Measurements from ENCODE around the gene LY6G5B.

Gene LY6G5B, protein sequence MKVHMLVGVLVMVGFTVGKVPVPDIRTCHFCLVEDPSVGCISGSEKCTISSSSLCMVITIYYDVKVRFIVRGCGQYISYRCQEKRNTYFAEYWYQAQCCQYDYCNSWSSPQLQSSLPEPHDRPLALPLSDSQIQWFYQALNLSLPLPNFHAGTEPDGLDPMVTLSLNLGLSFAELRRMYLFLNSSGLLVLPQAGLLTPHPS

GRCh38 chr6:31669676-31670075 is at the start of gene LY6G5B:
Gene LY6G5B, plus strand, starts transcription at chr6:31669976. Its CDS starts 975 bp downstream, at chr6:31670951.
- Histone ChIP-seq H3K9ac (ENCODE audit: low read depth, low read length) (no peak within 1 kb of the TSS), H3K27me3 (ENCODE audit: control insufficient read depth, insufficient read depth, low read length) (no peaks in the 10 kb centered on the region), H3K4me3 (ENCODE audit: low read depth, low read length) (no peak within 1 kb of the TSS), H3K4me1 (ENCODE audit: control insufficient read depth, insufficient read depth, low read length) (no peaks in the 10 kb centered on the region), H3K36me3 (ENCODE audit: control insufficient read depth, insufficient read depth, low read length) (peaks cover 48% of the 10 kb centered on the region), H3K9me3 (ENCODE audit: control insufficient read depth, insufficient read depth, low read length) (no peaks in the 10 kb centered on the region)

GRCh38 chr6:31620586-31621319 is 49.0 kb upstream of the LY6G5B start, which contains the start of gene PRRC2A:
Gene PRRC2A, plus strand, starts transcription at chr6:31620715. Its CDS starts 2,075 bp downstream, at chr6:31622790.
- peak within 1 kb of the TSS; percentile 93 for H3K4me3 ChIP-seq (ENCODE audit: low read depth, low read length)
- H3K4me1 ChIP-seq (ENCODE audit: control insufficient read depth, insufficient read depth, low read length), result peaks cover 10% of the 10 kb centered on the region
- H3K9ac ChIP-seq (ENCODE audit: low read depth, low read length), result peak within 1 kb of the TSS; percentile 98
- no peaks in the 10 kb centered on the region for H3K9me3 ChIP-seq (ENCODE audit: control insufficient read depth, insufficient read depth, low read length)
- no peaks in the 10 kb centered on the region for H3K27me3 ChIP-seq (ENCODE audit: control insufficient read depth, insufficient read depth, low read length)
- H3K36me3 ChIP-seq (ENCODE audit: control insufficient read depth, insufficient read depth, low read length), result peaks cover 33% of the 10 kb centered on the region

DNA sequence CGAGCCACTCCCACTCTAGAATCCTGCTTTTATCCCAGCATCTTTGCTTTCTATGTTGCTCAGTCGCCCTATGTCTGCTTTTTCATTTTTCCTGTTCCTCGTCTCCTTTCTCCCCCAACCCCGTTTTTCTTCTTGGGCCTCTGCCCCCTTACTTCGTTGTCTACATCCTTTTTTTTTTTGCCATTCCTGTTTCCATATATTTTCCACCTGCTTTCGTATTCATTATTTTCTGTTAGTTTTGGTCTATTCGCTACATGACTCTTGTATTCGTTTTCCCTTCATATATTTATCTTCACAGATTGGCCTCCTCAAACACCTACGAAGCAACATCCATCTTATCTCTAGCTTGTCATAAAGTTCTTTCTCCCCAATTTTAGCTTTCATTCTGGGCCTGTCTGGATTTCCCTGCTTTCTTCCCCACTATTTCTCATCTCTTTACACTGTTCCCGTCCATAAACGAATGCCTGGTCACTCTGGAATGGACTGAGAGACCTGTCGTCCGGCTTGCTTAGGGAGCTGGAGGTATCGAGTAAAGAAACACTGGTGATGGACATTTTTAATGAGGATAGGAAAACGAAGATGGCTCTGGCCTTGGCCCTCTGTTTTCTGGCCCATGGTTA is 48.3 kb upstream of the LY6G5B start:
- Histone ChIP-seq H3K4me1 (ENCODE audit: control insufficient read depth, insufficient read depth, low read length) (peaks cover 5% of the 10 kb centered on the region), H3K4me3 (ENCODE audit: low read depth, low read length) (peak overlapping the region; percentile 91), H3K9ac (ENCODE audit: low read depth, low read length) (peak overlapping the region; percentile 98), H3K36me3 (ENCODE audit: control insufficient read depth, insufficient read depth, low read length) (peaks cover 40% of the 10 kb centered on the region), H3K27me3 (ENCODE audit: control insufficient read depth, insufficient read depth, low read length) (no peaks in the 10 kb centered on the region), H3K9me3 (ENCODE audit: control insufficient read depth, insufficient read depth, low read length) (no peaks in the 10 kb centered on the region)

- H3K9ac ChIP-seq (ENCODE audit: low read depth, low read length), result peak overlapping the region; percentile 98
- H3K36me3 ChIP-seq (ENCODE audit: control insufficient read depth, insufficient read depth, low read length), result peaks cover 45% of the 10 kb centered on the region
- H3K27me3 ChIP-seq (ENCODE audit: control insufficient read depth, insufficient read depth, low read length), result no peaks in the 10 kb centered on the region
- peaks cover 5% of the 10 kb centered on the region for H3K4me1 ChIP-seq (ENCODE audit: control insufficient read depth, insufficient read depth, low read length)
- H3K9me3 ChIP-seq (ENCODE audit: control insufficient read depth, insufficient read depth, low read length), result no peaks in the 10 kb centered on the region
- peak overlapping the region; percentile 91 for H3K4me3 ChIP-seq (ENCODE audit: low read depth, low read length)
Observed at GRCh38 chr6:31621991-31622390, 47.8 kb upstream of the LY6G5B start.

GRCh38 chr6:31622684-31623091 is 47.1 kb upstream of the LY6G5B start:
- Histone ChIP-seq H3K9me3 (ENCODE audit: control insufficient read depth, insufficient read depth, low read length) (no peaks in the 10 kb centered on the region), H3K9ac (ENCODE audit: low read depth, low read length) (peak overlapping the region; percentile 98), H3K36me3 (ENCODE audit: control insufficient read depth, insufficient read depth, low read length) (peaks cover 52% of the 10 kb centered on the region), H3K4me3 (ENCODE audit: low read depth, low read length) (peak overlapping the region; percentile 91), H3K4me1 (ENCODE audit: control insufficient read depth, insufficient read depth, low read length) (peaks cover 5% of the 10 kb centered on the region), H3K27me3 (ENCODE audit: control insufficient read depth, insufficient read depth, low read length) (no peaks in the 10 kb centered on the region)

DNA sequence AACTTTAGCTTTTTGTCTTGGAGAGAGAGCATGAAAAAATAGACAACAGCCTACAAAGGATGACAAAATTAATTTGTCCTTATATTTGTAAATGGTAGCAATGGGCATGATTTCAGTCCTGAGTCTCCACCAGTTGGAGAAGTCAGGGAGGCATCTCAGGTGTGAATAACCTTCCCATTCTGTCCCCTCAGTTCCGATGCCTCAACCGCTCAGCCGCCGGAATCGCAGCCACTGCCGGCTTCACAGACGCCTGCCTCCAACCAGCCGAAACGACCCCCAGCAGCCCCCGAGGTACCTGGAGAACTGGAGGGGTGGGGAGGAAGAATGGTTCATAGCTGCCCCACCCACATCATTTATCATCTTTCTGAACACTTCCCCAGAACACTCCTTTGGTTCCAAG is 45.7 kb upstream of the LY6G5B start:
- Histone ChIP-seq H3K9me3 (ENCODE audit: control insufficient read depth, insufficient read depth, low read length) (no peaks in the 10 kb centered on the region), H3K9ac (ENCODE audit: low read depth, low read length) (no peak overlapping the region), H3K27me3 (ENCODE audit: control insufficient read depth, insufficient read depth, low read length) (no peaks in the 10 kb centered on the region), H3K4me1 (ENCODE audit: control insufficient read depth, insufficient read depth, low read length) (peaks cover 5% of the 10 kb centered on the region), H3K36me3 (ENCODE audit: control insufficient read depth, insufficient read depth, low read length) (peaks cover 66% of the 10 kb centered on the region), H3K4me3 (ENCODE audit: low read depth, low read length) (no peak overlapping the region)

- Histone ChIP-seq H3K27me3 (ENCODE audit: control insufficient read depth, insufficient read depth, low read length) (no peaks in the 10 kb centered on the region), H3K4me3 (ENCODE audit: low read depth, low read length) (no peak overlapping the region), H3K9ac (ENCODE audit: low read depth, low read length) (no peak overlapping the region), H3K9me3 (ENCODE audit: control insufficient read depth, insufficient read depth, low read length) (no peaks in the 10 kb centered on the region), H3K36me3 (ENCODE audit: control insufficient read depth, insufficient read depth, low read length) (peaks cover 90% of the 10 kb centered on the region), H3K4me1 (ENCODE audit: control insufficient read depth, insufficient read depth, low read length) (peaks cover 5% of the 10 kb centered on the region)
Observed at GRCh38 chr6:31626952-31627351, 42.8 kb upstream of the LY6G5B start.

- no peaks in the 10 kb centered on the region for H3K27me3 ChIP-seq (ENCODE audit: control insufficient read depth, insufficient read depth, low read length)
- peaks cover 95% of the 10 kb centered on the region for H3K36me3 ChIP-seq (ENCODE audit: control insufficient read depth, insufficient read depth, low read length)
- no peak overlapping the region for H3K9ac ChIP-seq (ENCODE audit: low read depth, low read length)
- H3K4me1 ChIP-seq (ENCODE audit: control insufficient read depth, insufficient read depth, low read length), result no peaks in the 10 kb centered on the region
- H3K4me3 ChIP-seq (ENCODE audit: low read depth, low read length), result no peak overlapping the region
- no peaks in the 10 kb centered on the region for H3K9me3 ChIP-seq (ENCODE audit: control insufficient read depth, insufficient read depth, low read length)
Observed at GRCh38 chr6:31627690-31628287, 42.0 kb upstream of the LY6G5B start.

GRCh38 chr6:31629014-31629413 is 40.8 kb upstream of the LY6G5B start:
- Histone ChIP-seq H3K4me1 (ENCODE audit: control insufficient read depth, insufficient read depth, low read length) (no peaks in the 10 kb centered on the region), H3K36me3 (ENCODE audit: control insufficient read depth, insufficient read depth, low read length) (peaks cover 94% of the 10 kb centered on the region), H3K27me3 (ENCODE audit: control insufficient read depth, insufficient read depth, low read length) (no peaks in the 10 kb centered on the region), H3K9ac (ENCODE audit: low read depth, low read length) (no peak overlapping the region), H3K9me3 (ENCODE audit: control insufficient read depth, insufficient read depth, low read length) (no peaks in the 10 kb centered on the region), H3K4me3 (ENCODE audit: low read depth, low read length) (no peak overlapping the region)

GRCh38 chr6:31630177-31630934 is 39.4 kb upstream of the LY6G5B start:
- Histone ChIP-seq H3K9ac (ENCODE audit: low read depth, low read length) (no peak overlapping the region), H3K36me3 (ENCODE audit: control insufficient read depth, insufficient read depth, low read length) (peaks cover 94% of the 10 kb centered on the region), H3K9me3 (ENCODE audit: control insufficient read depth, insufficient read depth, low read length) (no peaks in the 10 kb centered on the region), H3K4me1 (ENCODE audit: control insufficient read depth, insufficient read depth, low read length) (no peaks in the 10 kb centered on the region), H3K4me3 (ENCODE audit: low read depth, low read length) (no peak overlapping the region), H3K27me3 (ENCODE audit: control insufficient read depth, insufficient read depth, low read length) (no peaks in the 10 kb centered on the region)

DNA sequence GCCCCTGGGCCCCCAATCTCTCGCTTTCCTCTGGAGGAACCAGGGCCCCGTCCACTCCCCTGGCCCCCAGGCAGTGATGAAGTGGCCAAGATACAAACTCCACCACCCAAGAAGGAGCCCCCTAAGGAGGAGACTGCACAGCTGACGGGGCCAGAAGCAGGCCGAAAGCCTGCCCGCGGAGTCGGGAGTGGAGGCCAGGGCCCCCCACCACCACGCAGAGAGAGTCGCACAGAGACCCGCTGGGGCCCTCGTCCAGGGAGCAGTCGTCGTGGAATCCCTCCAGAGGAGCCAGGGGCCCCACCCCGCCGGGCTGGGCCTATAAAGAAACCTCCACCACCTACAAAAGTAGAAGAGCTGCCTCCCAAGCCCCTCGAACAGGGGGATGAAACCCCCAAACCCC is 38.6 kb upstream of the LY6G5B start:
- no peaks in the 10 kb centered on the region for H3K4me1 ChIP-seq (ENCODE audit: control insufficient read depth, insufficient read depth, low read length)
- peaks cover 94% of the 10 kb centered on the region for H3K36me3 ChIP-seq (ENCODE audit: control insufficient read depth, insufficient read depth, low read length)
- no peaks in the 10 kb centered on the region for H3K9me3 ChIP-seq (ENCODE audit: control insufficient read depth, insufficient read depth, low read length)
- H3K4me3 ChIP-seq (ENCODE audit: low read depth, low read length), result no peak overlapping the region
- no peaks in the 10 kb centered on the region for H3K27me3 ChIP-seq (ENCODE audit: control insufficient read depth, insufficient read depth, low read length)
- no peak overlapping the region for H3K9ac ChIP-seq (ENCODE audit: low read depth, low read length)

Measured in iPS-15b (cell line).